GM18867 (cell line): ENCODE measurements around the gene IMPA2.

ENCODE experiments used
- ATAC-seq: cut with Tn5 transposase; IDR thresholded peaks from one replicate; pipeline ENCODE4 v1.9.1; 2021; ENCODE audit warnings: mild to moderate bottlenecking, moderate library complexity; ENCODE audit not compliant: unreplicated experiment

IMPA2 gene

DNA sequence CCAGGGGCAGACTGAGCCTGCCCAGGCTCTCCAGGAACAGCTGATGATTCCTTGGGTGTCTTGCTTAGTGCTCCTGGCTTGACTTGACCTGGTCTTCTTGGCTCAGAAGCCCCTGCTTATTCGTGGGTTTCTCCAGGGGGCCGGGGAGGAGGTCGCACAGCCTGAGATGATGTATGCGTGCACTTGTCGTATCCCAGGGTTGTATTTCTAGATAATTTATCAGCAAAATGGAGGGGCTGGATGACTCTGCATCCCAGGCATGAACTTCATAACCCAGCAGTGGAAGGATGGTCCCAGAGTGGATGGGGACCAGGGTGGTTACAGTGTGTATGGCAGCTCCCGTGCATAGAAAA is 25.2 kb downstream of the IMPA2 start:
- no peak for ATAC-seq

DNA sequence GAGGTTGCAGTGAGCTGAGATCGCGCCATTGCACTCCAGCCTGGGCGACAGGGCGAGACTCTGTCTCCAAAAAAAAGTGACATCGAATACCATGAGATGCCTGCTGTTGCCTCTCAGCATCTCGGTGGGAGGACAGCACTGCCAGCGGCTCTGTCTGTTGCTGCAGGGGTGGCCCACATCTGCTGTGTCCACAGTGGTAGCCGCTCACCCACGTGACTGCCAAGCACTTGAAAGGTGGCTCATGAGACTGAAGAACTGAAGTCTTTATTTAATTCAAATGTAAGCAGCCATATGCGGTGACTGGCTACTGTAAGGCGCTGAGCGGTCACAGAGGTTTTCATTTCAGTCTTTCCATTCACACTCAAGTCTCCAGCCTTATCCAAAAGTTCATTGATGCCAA is 25.8 kb downstream of the IMPA2 start:
- ATAC-seq = no peak

DNA sequence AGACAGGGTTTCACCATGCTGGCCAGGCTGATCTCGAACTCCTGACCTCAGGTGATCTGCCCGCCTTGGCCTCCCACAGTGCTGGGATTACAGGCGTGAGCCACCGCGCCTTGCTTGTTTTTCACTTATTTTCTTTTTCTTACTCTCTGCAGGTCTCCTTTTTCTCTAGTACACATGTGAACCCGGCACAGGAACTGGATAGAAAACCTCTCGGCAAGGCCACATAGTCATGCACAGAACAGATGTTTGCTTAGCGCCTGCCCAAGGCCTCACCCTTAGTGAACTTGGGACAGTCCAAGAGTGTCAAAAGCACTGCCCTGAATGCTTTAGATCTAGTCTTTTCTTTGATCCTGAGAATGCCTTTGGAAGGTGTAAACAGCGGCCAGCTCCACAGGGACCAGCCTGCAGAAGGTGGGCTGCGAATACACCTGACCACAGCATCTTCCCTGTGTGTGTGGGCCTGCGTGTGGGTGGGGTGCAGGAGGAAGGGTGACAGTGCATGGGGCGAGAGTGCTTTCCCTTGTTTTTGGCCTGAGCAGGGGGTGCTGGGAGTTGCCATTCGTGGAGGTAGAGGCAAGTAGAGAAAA is 27.0 kb downstream of the IMPA2 start:
- ATAC-seq = no peak

DNA sequence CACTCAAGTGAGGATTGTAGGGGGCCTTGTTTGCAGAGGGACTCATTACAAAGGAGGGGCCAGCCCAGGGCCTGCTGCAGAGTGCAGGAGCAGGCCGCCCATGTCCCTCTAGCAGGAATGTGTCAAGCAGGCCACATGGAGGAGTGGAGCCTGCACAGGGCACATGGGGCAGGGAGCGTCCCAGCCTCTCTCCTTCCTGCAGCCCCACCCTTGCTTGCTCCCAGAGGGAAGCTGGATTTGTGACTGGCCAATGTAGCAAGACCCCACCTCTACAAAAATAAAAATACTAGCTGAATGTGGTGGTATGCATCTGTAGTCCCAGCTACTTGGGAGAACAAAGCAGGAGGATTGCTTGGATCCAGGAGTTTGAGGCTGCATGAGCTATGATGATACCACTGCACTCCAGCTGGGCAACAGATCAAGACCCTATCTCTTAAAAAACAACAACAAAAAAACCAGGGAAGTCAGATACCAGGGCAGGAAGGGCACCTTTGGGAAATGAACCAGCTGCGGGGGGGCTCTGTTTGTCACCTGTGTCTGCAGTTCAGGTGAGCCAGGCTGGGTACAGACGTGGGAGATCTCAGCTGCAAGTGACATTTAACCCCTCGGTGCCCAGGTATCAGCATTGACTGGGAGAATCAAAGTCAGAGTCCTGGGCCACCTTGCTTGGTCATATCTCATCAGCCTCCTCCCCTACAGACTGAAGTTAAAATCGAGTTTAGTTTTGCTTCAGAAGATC is 27.7 kb downstream of the IMPA2 start:
- ATAC-seq = no peak

DNA sequence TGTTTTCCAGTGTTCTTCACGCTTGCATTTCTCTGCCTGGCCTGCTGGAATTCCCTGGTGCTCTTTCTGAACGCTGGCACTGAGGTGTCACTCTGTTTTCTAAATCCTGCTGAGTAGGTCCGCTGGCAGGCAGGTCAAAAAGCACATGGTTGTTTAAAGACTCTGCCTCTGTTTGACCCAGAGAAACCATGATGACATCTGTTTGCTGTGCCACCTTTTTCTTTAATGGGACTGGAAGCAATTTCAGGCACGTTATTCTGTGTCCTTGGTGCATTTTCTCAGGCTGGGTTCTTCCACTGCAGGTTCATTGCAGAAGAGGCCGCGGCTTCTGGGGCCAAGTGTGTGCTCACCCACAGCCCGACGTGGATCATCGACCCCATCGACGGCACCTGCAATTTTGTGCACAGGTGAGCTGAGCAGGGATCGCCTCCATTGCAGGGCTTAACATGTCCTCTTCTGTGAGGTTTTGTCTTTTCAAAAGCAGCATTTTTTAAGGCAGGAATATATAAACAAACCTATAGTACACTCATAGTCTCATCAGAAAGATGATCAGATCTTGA is 28.4 kb downstream of the IMPA2 start:
- no peak for ATAC-seq

DNA sequence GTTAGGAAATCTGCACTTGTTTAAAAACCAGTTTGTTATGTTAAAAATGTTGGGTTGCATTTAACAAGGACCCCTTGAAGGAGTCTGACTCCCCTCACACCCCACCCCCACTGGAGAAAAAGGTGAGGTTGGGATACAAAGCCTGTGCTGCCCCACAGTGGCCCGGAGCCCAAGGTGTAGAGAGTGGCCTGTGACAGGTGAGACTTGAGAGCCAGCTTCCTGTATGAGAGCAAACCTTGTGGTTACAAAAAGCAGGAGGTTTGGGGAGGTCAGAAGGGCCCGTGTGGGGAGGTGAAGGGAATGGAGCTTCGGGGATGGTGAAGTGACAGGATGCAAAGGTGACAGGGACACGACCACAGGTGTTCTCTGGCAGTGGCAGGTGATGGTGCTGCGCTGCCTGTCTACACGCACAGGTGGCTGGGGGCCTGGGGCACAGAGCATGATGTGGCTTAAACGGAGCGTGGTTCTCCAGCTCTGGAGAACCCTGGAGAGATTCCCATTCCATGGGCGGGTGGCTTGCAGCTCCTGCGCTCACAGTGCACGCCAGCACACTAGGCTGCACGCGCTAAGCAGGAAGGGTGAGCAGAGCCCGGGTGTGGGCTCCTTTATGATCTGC is 29.0 kb downstream of the IMPA2 start:
- ATAC-seq = no peak

DNA sequence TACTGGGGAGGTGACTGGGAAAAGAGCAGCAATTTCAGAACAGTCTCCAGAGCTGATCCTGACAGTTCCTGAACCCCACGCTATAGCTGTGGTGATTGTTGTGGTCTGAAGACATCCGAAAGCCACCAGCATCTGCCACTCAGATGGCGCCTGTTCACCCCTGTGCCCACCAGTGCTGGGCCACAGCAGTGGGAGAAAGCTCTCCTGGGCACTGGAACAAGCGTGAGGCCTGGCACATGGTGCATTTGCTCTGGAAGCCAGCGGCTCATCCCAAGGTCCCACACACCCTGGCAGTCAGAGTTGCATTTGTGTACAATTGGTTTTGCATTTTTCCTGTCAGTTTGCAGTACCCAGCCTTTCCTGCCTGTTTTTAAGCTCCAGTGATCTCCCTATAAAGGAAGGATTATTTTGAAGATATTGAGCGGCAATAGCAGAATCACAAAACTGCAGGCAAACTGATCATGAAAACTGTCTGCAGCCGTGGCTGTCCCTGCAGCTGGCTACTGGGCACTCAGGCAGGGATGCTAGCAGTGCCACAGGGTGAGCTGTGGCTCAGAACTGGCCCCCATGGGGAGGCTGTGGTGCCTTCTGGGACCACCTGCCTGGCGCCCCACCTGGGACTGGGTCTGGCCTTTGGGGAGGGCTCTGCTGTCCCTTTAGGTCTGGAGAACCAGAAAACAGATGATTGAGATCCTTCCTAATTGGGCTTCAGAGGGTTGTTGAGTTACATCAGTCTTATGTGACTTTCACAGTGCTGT is 30.1 kb downstream of the IMPA2 start:
- no peak for ATAC-seq

DNA sequence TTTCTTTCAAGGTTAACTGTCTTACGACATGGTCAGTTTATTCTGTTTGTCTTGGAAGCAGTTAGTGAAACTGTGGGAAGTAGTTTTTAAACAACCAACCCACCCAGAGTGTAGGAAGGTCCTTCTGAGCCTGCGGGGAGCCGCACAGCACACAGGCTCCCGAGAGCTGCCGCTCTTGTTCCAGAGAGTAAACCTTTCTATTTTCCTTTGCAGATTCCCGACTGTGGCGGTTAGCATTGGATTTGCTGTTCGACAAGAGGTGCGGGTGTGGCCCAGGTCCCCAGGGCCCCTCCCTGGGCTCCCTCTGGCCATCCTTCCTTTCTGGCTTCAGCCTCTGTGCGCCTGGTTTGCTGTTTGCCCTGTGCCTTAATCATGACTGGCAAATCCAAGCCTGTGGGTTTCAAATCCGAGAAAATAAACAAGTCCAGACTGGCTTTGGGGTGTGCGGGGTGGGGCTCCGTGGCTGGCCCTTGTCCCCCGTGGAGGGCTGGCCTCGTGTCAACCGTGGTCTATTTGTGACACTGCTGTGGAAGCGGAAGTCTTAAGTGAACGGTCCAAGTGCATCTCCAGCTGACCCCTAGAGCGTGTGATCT is 30.7 kb downstream of the IMPA2 start:
- ATAC-seq = no peak

DNA sequence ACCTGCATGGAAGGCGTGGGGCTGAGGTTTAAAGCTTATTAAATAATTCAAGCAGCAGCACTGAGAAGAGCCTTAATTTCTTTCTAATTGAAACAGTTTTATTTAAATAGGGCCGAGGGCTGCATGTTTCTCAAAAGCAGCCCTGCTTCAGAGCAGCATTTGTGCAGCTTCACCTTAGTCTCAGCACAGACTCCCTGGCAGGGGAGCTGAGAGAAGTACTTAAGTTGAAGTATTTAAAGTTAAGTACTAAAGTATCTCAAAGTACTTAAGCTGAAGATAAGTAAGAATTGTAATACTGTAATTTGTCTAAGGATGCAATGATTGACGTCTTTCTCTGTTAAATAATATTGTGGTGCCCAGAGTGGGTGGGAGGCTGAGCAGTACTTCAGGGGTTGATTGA is 31.4 kb downstream of the IMPA2 start:
- no peak for ATAC-seq

DNA sequence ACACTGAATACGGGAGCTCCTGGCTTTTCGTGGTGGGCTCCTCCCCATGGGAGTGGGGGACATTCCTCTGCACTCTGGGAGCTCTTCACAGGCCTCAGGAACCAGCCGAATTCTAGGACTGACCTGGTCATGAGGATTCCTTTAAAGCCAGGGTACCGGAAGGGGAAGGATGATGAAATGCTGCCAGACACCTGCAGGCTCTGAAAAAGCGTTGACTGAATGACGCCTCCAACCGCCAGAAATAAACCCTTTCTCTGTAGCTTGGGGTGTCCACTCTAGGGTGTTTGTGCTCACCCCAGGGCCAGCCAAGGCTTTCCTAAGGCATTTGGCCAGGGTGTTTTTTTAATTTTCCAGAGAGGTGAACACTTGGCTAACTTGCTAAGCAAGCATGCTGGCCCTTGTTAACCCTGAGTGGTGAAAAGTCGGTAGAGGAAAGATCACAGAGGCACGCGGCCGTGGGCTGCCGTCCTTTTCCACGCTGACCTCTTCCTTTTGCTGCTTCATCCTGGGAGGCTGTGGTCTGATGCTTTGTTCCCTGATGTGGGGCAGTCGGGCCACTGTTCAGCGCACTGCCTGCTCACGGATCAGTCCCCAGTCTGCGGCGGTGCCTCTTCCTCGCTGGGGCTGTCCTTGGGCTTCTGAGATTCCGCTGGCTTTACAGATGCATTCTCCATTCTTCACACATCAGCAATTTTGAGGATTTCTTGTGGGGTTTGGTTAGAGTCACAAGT is 32.0 kb downstream of the IMPA2 start:
- ATAC-seq = no peak

DNA sequence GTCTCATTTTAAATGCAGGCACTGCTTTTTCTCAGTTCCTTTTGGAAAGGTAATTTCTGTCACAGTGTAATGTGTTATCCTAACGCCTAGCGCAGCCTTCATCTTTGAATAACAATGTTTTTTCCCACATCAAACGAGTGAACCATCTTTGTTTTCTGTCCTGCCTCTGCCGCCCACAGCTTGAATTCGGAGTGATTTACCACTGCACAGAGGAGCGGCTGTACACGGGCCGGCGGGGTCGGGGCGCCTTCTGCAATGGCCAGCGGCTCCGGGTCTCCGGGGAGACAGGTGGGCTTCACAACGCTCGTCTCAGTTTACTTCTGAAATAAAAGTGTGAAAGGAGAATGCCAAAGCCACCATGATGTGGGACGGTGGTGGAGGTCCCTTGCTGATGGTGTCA is 32.8 kb downstream of the IMPA2 start:
- ATAC-seq = no peak

DNA sequence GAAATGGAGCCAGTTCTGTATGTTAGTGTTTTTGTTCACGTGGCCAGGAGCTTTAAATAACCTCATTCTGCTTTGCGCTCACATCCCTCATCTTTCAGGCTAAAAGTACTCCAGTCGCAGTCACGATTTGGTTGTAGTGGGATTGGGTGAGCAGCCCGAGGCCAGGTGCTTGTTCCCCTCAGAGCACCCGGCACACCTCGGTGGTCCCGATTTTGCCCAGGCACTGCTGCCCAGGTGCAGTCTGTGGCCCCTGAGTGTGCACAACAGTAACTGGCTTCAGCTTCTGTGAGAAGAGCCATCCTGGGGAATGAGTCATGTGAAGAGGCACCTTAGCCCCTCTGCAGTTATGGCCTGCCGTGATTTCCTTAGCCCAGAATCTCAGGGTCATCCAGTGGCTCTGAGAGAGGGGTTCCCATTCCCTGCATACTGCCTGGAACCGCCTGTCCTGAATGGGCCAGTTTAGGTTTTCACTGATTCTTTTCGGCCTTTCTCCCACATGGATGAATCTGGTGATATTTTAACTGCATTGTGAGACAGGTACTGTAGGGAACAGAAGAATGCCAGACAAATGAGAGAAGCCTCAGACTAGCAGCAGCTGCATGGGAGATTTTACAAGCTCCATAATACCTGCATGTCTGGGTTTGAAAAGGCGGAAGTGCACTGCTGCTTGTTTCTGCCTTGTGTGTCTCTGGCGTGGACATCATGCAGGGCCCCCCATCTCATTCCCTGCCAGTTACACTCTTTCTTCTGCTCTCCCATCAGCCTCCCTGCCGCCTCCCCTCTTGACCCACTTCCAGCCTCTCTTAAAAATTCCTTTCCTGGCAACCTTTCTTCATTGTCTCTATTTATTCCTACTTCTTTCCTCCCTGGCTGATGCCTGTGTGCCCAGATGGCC is 33.5 kb downstream of the IMPA2 start:
- no peak for ATAC-seq

DNA sequence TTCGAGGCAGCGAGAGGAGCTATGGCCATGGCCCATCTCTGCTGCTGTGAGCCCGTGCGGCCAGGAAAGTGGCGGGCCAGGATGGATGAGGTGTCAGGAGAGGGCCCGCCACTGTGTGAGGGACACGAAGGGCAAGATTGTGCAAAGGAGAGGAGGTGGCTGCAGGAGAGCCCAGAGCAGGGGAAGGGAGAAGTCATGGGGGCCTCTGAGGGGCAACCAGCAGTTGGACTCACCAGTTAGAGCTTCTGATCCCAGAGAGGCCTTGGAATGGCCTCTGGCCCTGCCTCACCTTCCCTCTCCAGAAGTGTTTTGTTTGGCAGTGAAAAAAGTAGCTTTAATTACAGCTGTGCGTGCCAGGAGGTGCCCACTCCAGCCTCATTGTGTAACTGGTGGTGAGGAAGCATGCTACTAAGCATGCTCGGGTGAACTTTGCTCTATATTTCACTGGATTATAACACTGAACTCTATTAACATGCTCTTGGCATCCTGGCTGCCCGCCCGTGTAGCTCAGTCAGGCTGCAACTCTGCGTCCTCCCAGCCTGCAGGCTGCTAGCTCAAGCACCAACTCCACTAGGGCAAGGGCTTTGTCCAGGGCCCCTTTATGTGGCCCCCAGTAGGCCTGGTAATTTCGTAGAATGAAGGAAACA is 34.2 kb downstream of the IMPA2 start:
- no peak for ATAC-seq

DNA sequence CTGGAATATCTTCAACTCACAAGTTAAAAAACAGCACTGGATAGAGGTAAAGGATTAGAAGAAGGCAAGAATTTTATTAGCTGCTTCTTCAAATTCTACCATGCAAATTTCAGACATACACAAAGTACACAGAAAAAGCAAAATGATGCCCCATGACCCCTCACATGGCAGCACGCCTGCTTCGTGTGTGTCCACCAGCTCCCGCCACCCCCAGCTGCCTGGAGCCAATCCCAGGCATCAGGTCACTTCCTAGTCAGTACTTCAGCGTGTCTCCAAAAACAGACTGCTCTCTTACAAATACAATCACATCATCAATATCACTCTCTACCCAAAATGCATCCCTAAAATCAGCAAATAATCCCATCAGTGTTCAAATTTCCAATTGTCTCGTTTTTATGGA is 35.8 kb downstream of the IMPA2 start:
- ATAC-seq = no peak

DNA sequence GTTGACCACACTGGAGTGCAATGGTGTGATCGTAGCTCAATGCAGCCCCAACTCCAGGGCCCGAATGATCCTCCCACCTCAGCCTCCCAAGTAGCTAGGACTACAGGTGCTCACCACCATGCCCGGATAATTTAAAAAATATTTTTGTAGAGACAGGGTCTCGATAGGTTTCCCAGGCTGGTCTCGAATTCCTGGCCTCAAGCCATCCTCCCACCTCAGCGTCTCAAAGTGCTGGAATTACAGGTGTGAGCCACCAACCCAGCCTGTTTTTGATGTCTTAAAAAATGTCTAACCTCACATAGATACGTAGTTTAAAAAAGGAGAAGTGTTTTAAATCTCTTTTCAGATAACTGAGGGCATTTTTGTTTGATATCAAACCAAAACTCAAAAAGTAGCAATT is 37.6 kb downstream of the IMPA2 start:
- no peak for ATAC-seq

DNA sequence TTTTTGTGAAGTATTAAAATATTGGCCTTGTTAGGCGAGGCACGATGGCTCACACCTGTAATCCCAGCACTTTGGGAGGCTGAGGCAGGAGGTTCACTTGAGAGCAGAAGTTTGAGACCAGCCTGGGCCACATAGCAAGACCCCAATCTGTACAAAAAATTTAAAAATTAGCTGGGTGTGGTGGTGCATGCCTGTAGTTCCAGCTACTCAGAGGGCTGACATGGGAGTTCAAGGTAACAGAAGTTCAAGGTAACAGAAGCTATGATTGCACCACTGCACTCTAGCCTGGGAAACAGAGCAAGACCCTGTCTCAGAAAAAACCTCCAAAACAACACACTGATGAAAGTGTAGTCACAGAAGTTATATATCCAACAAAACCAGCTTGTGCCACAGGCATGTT is 39.8 kb downstream of the IMPA2 start:
- ATAC-seq = no peak

DNA sequence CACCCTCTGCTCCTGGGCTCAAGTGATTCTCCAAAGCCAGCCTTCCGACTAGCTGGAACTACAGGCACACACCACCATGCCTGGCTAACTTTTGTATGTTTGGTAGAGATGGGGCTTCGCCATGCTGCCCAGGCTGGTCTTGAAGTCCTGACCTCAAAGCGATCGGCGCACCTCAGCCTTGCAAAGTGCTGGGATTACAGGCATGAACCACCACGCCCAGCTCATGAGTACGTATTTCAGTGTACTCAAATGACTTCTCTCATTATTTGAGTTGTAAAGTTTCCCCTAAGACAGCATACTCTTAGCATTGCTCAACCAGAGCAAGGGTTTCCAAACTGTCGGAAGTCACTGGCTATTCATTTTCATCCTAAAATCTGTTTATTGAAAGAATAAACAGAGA is 40.3 kb downstream of the IMPA2 start:
- no peak for ATAC-seq

DNA sequence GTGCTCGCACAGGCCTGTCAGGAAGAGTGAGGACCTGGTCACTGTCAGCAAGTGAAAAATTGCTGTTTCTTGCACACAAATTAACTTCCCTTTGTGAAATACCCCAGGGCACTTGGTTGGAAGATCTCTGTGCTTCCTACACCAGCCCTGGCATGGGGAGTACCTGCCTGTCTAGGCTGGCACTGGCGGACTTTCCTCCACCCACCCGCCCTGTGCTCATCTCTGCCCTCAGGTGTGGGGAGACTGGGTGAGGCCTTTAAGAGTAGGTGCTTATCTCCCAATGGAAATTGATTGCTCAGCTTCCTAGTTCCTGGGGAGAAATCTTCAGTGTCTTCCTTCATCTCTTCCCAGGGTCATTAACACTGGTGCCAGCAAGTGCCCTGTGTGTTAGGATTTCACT is 42.1 kb downstream of the IMPA2 start:
- no peak for ATAC-seq

DNA sequence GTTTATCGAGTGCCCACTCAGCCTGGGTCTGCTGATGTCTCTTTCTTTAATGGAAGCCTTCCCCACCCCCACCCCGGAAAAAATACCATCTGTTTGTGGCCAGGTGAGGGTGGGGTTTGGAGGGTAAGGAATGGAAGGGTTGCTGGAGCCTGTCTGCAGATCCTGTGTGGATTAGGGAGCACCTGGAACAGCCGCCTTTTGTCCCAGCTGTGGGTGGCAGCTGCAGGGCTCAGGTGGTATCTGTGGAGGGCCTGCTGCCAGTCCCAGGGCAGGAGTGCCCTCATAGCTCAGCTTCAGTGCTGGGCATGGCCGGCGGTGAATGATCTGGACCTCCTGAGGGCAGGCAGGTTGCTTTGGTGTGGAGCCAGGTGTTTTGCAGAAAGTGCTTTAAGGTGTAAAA is 45.3 kb downstream of the IMPA2 start:
- ATAC-seq = no peak
